ENCODE measurements around the gene IFT57.
A peak's percentile ranks its signal among the peaks of the same experiment; 100 is the strongest.
"Not testable (repeated sequence)": the region's sequence is repeated elsewhere in the genome, so short reads cannot be mapped to it uniquely, and the experiment has no call there.

IFT57 gene

GRCh38 chr3:108221911-108222852 is at the start of gene IFT57:
IFT57 (minus strand) TSS chr3:108222424; CDS start chr3:108222322, 102 bp downstream.
- peak; percentile 90 for DNase-seq (ENCODE audit: low read depth)

- DNase-seq (ENCODE audit: low read depth), result no peak
Observed at GRCh38 chr3:108271626-108272025, 49.4 kb upstream of the IFT57 start.

GRCh38 chr3:108268235-108268634 is 46.0 kb upstream of the IFT57 start:
- not testable (repeated sequence) for DNase-seq (ENCODE audit: low read depth)

- DNase-seq (ENCODE audit: low read depth), result not testable (repeated sequence)
Observed at GRCh38 chr3:108264534-108265298, 42.5 kb upstream of the IFT57 start.

GRCh38 chr3:108255131-108255530 is 32.9 kb upstream of the IFT57 start:
- no peak for DNase-seq (ENCODE audit: low read depth)

GRCh38 chr3:108251844-108252243 is 29.6 kb upstream of the IFT57 start:
- DNase-seq (ENCODE audit: low read depth), result no peak

- no peak for DNase-seq (ENCODE audit: low read depth)
Observed at GRCh38 chr3:108251265-108251664, 29.0 kb upstream of the IFT57 start.

GRCh38 chr3:108250626-108251025 is 28.4 kb upstream of the IFT57 start:
- no peak for DNase-seq (ENCODE audit: low read depth)

- DNase-seq (ENCODE audit: low read depth), result no peak
Observed at GRCh38 chr3:108243243-108243642, 21.0 kb upstream of the IFT57 start.

GRCh38 chr3:108242776-108243175 is 20.6 kb upstream of the IFT57 start:
- DNase-seq (ENCODE audit: low read depth), result no peak

- DNase-seq (ENCODE audit: low read depth), result no peak
Observed at GRCh38 chr3:108241721-108242120, 19.5 kb upstream of the IFT57 start.

GRCh38 chr3:108241146-108241545 is 18.9 kb upstream of the IFT57 start:
- DNase-seq (ENCODE audit: low read depth), result no peak

- DNase-seq (ENCODE audit: low read depth), result no peak
Observed at GRCh38 chr3:108239082-108239481, 16.9 kb upstream of the IFT57 start.

GRCh38 chr3:108235290-108235689 is 13.1 kb upstream of the IFT57 start:
- DNase-seq (ENCODE audit: low read depth), result no peak

- no peak for DNase-seq (ENCODE audit: low read depth)
Observed at GRCh38 chr3:108234387-108234957, 12.2 kb upstream of the IFT57 start.

GRCh38 chr3:108228286-108228685 is 6.1 kb upstream of the IFT57 start:
- no peak for DNase-seq (ENCODE audit: low read depth)

- no peak for DNase-seq (ENCODE audit: low read depth)
Observed at GRCh38 chr3:108227131-108227530, 4.9 kb upstream of the IFT57 start.

- DNase-seq (ENCODE audit: low read depth), result no peak
Observed at GRCh38 chr3:108225221-108225620, 3.0 kb upstream of the IFT57 start.

- DNase-seq (ENCODE audit: low read depth), result no peak
Observed at GRCh38 chr3:108223928-108224327, 1.7 kb upstream of the IFT57 start.

- no peak for DNase-seq (ENCODE audit: low read depth)
Observed at GRCh38 chr3:108222853-108223565, 785 bp upstream of the IFT57 start.

- no peak for DNase-seq (ENCODE audit: low read depth)
Observed at GRCh38 chr3:108221393-108221792, 831 bp downstream of the IFT57 start.

- no peak for DNase-seq (ENCODE audit: low read depth)
Observed at GRCh38 chr3:108219336-108219735, 2.9 kb downstream of the IFT57 start.
